DMS 273 treated with DMSO at 0.1 percent for 48 hours (cell line): ENCODE measurements around the gene GLDC.
A peak's percentile ranks its signal among the peaks of the same experiment; 100 is the strongest.
"Not testable (repeated sequence)": the region's sequence is repeated elsewhere in the genome, so short reads cannot be mapped to it uniquely, and the experiment has no call there.

Experiments
- DNase-seq: peaks from one replicate; lab custom pipeline; 2025; lab: John Stamatoyannopoulos, UW

GLDC gene

DNA sequence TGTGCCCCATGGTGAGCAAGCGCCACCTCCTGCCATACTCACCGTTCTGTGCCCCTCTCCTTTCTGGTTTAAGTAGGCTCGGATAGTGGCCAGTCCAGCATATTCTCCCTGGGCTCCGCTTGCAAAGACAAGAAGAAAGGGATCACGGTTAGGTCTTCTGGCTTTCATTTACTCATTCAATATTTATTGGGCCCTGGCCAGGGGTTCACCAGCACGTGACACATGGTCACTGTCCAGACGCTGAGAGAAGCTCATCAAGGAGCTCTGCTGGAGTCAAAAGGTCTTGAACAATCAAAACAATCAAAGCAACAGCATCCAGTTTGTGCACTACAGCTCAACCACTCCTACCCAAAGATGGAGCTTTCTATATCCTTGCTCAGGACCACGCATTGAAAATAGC, 80.2 kb downstream of the GLDC start:
- no peak for DNase-seq

DNA sequence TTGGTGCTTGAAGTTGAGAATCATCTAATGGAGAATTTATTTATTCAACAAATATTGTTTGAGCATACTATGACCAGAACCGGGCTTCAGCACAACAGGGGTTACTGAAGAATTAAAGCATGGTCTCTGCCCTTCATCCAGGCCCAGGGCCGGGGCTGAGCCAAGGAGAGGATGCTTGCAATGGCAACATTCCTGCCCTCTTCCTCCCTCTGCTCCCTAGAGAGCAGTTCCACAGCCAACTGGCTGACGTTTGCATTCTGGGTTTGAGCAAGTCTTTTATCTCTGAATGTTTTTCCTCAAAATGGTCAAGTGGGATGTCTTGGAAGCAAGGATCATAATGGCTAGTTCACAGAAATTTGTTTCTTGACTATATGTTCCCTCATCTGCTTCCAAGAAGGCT, 80.7 kb downstream of the GLDC start:
- DNase-seq, result no peak

DNA sequence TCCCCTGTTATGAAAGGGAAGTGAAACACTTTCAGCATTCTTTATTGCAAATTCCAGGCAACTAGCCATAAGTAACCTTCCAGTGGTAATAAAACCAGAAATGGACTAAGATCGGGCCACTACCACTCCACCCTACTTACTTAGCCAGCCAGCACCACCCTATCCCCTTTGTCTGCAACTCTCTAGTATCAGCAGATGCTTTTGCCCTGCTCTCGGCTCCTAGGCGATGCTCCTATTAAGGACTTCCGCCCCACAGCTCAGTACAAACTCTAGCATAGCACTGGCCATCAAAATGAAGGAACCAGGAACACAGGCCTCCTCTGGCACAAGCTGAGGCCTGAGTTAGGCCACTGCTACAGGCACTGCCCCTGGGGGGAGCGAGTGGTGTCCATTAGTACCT, 81.2 kb downstream of the GLDC start:
- no peak for DNase-seq

DNA sequence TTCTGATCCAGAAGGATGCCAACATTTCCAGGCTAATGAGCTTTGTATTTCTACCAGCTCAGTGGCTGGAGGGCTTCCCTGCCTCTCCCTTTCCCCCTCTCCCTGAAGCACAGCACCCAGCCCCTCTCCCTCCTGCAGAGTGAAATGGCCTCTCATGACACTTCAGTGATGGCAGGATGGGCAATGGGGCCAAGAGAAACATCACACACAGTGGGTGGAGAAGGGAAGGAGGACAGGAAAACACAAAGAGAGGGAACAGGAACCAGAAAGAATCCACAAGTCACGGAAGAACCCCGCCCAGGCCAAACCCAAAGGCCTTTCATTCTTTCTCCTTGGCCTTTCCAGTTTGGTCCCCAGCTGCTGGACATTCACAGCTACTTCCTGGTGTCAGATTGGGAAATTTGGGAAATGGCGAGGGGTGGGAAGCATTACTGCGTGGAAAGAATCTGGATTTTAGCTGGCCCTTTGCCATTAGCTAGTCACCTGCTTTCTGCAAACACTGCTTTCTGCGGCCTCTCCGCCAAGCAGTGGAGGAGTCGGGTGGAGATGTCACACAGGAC, 82.6 kb downstream of the GLDC start:
- DNase-seq, result no peak

DNA sequence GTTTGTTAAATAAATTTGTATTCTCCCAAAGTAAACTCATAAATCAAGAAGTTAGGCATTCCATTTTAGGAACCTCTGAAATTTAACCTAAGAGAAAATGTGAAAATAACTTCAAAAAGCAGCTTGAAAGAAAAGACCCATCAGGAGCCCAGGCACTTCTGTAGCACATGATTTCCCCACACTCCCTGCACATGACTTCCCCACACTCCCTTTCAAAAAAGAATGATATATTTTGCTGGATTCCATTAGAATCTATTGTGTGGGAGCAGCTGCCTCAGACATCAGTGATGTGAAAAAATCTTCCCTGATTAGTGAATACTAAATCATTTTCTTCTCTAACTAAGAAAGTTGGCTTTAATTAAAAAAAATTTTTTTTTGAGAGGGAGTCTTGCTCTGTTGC, 83.3 kb downstream of the GLDC start:
- no peak for DNase-seq

DNA sequence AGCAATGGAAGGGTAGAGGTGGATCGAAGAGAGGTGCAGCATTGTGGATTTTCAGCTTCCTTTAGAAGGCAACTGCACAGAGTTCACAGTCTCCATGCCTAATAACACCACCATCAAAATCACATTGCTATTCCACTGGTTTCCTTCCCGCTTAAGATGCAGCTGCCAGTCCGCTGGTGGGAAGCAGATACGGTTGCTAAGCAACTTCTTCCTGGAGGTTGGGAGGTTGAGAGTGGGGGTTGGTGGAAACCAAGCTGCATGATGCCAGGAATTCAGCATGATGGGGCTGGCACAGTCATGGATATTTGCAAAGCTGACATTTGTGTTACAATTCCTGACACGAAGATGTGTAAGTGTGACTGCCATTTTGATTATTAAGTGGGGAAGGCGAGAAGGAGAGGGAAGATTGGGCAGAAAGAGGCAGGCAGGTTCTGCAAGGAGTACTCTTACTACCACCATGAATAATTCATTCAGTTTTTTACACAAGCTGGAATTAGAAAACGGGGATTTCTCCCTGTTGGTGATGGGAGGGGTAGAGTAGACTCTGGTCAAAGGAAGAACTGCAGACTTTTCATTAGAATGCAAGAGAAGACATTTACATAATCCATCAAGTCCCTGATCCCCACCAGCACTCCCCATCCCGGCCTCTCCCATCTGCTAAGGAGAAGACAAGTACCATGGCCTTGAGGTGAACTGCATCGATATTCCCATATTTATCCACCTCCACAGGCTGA, 87.5 kb downstream of the GLDC start:
- no peak for DNase-seq

DNA sequence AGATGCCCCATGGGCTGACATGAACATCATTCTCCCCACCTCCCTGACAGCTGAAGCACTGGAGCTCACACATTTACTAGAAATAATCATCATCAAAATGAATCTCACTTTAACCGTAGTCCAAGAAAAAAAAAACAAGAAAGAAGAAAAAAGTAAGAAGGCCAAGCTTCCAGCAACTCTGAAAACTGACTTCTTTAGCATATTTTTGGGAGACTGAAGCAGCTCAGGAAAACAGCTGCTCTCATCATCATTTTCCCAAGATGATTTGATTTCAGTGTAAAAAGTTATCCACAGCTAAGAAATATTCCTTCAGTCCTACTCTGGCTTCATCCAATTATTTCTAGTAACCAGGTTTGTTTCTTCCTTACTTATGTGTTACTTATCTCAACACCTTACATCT, 91.7 kb downstream of the GLDC start:
- DNase-seq, result no peak

DNA sequence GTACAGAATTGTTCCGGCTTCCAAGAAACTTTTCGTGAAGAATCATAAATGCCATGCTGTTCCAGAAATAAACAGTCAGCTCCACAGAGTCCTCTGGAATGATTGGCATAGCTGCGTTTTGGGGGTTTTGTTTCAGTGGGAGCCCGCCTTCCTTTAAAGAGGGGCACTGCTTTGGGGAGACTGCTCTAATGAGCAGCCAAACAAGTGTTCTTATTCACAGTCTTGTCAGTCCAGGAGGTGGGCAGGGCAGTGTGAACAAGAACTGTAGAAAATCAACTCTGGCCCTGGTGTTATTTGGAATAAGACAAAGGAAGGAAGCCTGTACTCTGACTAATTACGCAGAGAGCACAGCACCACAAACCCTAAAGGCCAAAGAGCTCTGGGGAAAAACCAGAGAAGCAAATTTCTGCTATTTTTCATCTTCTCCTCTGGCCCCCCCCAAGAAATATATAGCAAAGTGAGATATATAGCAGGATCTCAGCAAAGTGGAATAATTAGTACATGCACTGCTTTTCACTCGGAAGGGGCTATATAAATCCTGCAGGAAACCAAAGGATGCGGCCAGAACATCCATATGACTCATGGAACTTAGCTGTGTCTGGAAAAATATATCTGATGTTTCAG, 92.9 kb downstream of the GLDC start:
- no peak for DNase-seq

DNA sequence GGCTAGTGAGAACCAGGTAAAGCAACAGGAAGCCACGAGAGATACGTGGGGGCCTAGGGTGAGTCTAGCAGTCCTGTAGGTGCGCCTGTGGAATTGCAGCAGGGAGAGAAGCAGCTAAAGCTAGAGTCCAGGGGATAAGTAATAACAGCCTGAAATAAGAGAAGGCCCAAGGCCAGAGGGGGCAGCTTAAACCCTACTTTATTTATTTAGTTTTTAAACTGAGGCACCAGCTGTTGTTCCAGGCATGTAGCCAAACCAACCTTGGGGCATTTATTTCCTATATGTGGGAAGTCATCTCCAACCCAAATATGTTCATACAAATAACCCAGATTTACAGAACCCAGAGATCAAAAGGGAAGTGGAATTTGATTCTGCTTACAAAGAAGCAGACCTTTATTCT, 93.5 kb downstream of the GLDC start:
- peak; percentile 81 for DNase-seq

DNA sequence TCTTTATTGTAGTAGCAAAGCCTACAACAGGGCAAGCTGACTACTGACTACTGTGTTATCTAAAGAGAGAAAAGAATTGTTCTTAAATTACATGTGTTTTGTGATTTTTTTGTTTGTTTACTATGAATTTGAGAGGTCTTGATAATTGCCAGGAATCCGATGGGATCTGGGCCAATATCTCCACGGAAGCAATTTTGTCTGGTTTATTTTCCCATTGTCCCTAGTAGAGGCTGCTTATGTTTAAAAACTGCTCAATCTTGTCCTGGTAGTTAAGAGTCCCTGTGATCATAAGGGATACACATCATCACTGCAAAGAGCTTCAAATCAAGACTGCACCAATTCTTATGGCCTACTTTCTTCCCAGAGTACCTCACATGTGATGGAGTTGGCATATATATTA, 94.4 kb downstream of the GLDC start:
- DNase-seq, result no peak

DNA sequence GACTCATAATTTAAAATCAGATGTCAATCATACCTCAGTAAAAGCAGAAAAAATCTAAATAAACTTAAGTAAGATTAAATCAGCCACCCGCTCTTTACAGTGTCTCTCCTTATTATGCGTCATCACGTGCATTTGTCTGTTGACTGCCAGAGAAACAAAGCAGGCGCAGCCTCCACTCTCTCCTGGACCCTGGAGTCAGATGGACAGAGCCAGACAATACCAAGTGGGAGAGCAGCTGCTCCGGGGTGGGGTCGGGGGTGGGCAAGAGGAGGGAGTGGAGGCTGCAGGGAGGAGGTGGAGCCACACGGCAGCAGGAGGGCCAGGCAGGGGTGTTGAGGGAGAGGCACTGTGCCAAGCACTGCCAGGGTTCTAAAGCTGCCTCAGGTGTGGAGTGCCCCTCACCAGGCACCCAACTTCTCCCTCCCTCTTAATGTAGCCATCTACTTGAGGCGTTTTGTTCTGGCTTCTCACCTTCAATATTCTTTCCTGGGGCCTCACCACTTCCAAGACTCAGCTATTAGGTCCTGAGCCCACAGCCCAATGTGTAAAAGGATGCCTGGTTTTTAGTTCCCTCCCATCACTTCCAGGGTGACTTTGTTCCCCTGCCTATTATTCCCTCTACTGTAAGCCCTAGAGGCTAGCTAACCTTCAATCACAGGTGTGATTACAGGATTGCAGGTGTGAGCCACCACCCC, 96.3 kb downstream of the GLDC start:
- no peak for DNase-seq

DNA sequence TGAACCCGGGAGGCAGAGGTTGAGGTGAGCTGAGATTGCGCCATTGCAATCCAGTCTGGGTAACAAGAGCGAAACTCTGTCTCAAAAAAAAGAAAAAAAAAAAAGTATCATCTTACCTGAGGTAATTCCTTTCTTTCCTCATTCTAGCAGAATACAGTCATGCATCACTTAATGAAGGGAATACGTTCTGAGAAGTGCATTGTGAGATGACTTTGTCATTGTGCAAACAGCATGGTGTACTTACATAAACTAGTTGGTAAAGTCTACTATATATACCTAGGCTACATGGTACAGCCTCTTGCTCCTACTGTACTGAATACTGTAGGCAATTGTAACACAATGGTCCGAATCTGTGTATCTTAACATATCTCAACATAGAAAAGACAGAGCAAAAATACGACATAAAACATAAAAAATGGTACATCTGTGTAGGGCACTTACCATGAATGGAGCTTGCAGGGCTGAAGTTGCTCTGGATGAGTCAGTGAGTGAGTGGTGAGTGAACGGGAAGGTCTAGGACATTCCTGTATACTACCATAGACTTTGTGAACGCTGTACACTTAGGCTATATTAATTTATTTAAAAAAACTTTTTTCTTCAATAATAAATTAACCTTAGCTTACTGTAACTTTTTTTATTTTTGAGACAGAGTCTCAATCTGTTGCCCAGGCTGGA, 100.4 kb downstream of the GLDC start:
- no peak for DNase-seq

DNA sequence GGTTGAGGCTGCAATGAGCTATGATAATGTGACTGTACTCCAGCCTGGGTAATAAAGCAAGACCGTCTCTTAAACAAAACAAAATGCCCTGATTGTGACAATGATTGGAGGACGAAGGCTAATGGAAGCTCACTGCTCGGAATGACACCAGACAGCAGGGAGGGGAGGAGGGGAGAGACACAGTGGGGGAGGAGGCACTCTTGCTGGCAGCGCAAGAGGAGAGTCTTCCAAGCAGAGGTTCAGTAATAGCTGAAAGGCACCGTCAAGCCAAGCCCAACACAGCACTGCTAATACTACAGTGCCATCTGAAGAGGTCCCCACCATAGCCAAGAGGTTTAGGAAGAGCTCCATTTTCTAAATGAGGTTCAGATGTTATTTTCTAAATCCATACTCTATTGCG, 102.3 kb downstream of the GLDC start:
- DNase-seq, result no peak

DNA sequence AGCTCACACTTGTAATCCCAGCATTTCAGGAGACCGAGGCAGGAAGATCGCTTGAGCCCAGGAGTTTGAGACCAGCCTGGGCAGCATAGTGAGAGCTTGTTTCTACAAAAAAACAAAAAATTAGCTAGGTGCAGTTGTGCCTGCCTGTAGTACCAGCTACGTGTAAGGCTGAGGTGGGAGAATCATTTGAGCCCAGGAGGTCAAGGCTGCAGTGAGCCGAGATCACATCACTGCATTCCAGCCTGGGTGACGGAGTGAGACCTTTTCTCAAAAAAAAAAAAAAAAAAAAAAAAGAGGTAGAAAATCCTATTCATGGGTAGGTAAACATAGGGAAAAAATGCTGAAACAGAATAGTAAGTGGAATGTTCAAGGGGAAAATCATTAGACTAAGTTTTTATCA, 102.9 kb downstream of the GLDC start:
- not testable (repeated sequence) for DNase-seq

DNA sequence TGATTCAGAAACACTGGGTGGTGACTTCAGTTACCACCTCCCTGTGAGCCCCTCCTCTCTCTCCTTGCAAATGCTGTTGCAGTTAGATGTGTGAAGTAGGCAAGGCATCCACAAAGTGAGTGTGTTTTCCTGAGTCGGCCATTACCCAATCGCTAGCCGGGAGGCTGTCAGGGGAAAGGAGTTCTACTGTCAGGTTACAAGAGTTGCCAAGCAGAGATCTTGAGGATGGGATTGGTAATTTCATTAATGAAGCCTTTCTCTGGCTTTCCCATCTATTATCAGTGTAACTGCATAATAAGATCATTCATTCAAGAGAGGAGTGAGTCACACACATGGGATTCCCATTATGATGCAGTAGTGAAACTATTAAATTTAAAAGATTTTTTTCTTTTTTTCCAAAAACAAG, 106.9 kb downstream of the GLDC start:
- no peak for DNase-seq

DNA sequence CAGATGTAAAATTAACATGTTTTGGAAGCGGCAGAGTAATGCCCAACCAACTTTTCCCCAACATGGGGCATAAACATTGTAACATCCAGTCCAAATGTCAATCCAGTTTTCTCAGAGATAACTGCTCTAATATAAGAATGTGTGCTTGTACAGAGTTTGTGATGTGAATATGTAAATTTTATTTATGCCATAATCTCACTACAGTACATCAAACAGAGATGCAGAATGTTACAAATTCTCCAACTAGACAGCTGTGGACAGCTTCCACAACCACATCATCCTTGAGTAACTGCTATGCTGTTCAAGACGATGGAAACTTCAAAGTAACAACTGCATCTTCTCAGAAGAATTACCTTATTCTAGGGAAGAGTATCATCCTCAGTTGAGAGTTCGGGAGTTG, 109.9 kb downstream of the GLDC start:
- DNase-seq, result no peak

DNA sequence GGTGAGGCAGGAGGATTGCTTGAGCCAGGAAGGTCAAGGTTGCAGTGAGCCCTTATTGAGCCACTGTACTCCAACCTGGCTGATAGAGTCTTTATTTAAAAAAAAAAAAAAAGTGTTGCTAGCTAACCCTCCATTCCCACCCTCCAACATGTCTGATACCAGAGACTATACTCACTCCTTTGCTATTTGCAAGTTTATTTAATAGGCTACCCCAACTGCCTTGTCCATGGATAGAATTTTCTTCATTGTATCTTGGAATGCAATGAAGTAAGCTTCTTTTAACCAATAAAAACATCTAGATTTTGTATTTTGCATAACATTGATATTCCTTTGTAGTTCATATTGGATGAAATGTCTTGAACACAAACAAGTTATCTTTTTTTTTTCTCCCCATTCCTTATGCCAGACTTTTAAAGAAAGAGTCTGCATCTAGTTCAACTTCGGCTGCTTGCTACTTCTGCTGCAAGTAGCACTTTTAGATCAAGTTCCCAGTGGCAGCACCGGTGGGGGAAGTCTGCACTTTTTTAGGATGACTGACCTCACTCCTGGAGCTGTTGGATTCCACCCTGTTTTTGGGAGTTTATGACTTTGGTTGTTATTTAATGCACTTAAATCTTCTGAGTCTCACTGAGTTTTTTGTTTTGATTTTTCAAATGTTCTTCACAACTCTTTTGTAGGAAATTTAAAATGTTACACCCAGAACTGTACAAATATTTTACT, 120.0 kb downstream of the GLDC start:
- DNase-seq, result no peak

DNA sequence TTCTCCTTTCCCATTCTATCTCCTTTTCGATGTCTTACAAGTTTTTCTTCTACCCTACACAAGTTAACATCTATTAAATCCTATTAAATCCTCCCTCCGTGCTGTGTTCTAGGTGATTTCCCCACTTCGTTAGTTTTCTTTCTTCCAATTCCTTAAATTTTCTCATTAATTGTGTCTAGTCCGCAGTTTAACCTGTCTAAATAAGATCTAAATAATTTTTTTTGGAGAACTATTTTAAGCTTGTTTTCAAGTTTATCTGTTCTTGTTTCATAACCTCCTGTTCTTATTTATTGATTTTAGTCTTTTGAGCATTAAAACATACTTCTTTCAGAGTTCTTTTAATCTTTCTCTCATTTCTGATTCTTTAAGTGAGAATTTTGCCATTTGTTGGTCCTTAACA, 123.3 kb downstream of the GLDC start:
- no peak for DNase-seq

DNA sequence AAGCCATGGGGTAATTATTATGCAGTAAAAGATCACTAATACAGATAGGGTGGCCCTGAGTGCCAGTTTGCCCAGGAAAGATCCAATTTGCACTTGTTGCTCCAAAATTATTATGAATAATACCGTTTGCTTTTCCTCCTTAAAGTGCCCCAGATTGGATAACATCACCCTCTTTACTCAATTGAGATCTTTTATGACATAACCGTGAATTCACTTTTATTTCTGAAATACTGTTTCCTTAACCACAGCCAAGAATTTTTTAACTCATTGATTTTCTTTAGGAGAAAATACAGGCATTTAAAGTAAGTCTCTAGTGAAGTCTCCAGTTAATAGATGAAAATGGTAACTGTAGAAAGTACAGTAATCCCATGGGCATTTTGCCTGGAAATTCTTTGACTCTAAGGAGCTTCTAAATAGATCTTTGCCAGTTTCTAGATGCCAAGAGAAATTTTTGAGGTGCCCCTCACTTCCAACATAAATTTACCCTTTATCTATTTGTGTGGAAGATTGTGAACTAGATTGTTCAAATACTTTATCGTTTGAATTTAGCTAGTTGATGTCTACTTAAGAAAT, 133.4 kb downstream of the GLDC start:
- DNase-seq, result no peak

DNA sequence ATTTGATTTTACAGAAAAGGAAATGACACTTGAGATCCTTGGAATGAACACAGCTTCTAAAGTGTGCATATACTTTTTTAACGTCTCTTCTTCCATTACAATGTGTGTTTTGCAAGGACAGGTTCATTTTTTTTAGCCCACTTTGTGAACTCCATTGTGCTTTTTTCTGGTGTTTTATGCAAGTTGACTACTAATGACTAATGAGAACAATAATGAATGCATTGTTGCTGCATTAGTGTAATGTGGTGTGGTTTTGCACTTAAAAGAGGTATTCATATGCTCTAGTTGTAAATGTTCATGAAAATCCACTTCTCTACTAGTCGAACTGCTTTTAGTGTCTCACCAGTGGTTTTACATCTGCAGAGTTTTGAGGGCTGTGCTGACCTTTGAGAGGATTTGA, 139.0 kb downstream of the GLDC start:
- DNase-seq, result no peak

DNA sequence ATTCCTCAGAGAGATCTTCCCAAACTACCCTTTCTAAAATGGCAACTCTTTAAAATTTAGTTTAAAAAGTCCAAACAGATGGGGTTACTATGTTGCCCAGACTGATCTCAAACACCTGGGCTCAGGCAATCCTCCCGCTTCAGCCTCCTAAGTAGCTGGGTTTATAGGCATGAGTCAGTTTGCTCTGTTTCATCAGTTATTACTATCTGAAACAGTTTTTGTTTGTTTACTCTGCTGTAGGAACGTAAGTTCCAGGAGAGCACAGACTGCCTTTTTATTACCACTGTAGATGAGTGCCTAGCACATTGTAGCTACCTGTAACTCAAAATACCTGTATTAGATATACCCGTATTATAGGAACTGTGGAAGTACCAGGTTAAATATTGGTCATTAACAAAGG, 143.1 kb downstream of the GLDC start:
- no peak for DNase-seq
